Bronchial epithelial cell (primary cell): ENCODE data around the gene ASXL2. TPM values are rescaled to one million over a fixed set of nuclear protein-coding genes. Genes with fewer than 3 reads are reported as not detected.

ENCODE experiments used
- DNase-seq: peaks from one replicate; pipeline ENCODE4 v3.0.0-alpha.2; 2010; ENCODE audit warnings: low read depth
- FAIRE-seq: peaks from 2 replicates; lab custom pipeline; 2011; peaks lifted over from hg19 to GRCh38; lab: Jason Lieb, UNC
- H3K27me3 ChIP-seq: 2 replicates; pipeline ENCODE4 v1.5.1; 2011; ENCODE audit warnings: low read length; ENCODE audit not compliant: control insufficient read depth, insufficient read depth
- H3K36me3 ChIP-seq: 2 replicates; pipeline ENCODE4 v1.5.1; 2011; ENCODE audit warnings: low read length; ENCODE audit not compliant: control insufficient read depth, insufficient read depth
- H3K4me3 ChIP-seq: 2 replicates; pipeline ENCODE4 v1.5.1; 2011; ENCODE audit warnings: mild to moderate bottlenecking, low read depth, low read length, control low read depth
- CTCF ChIP-seq: IDR thresholded peaks from 2 replicates; pipeline ENCODE4 v1.5.1; 2011; ENCODE audit warnings: mild to moderate bottlenecking, moderate library complexity, low read length, control low read depth, inconsistent platforms; ENCODE audit not compliant: insufficient read depth, severe bottlenecking
- total RNA-seq: library from RNA; depleted of rRNA; stranded (reverse); fragments of >200 nt; gene quantifications from 2 replicates; pipeline ENCODE4 v1.2.1, GENCODE V29; 2014

ASXL2 gene
- total RNA-seq, 1 donor from 2014 or later = 4.2 TPM

GRCh38 chr2:25692737-25693445 is 185.4 kb downstream of the ASXL2 start:
- H3K27me3 ChIP-seq = no peaks in the 10 kb centered on the region
- H3K4me3 ChIP-seq = no peak overlapping the region
- DNase-seq (no peak), FAIRE-seq (no peak)
- no peak for TF ChIP-seq CTCF
- H3K36me3 ChIP-seq = no peaks in the 10 kb centered on the region

GRCh38 chr2:25692143-25692542 is 186.1 kb downstream of the ASXL2 start:
- no peak for TF ChIP-seq CTCF
- Histone ChIP-seq H3K4me3 (no peak overlapping the region), H3K36me3 (no peaks in the 10 kb centered on the region), H3K27me3 (no peaks in the 10 kb centered on the region)
- DNase-seq (no peak), FAIRE-seq (no peak)

- Histone ChIP-seq H3K36me3 (no peaks in the 10 kb centered on the region), H3K4me3 (no peak overlapping the region), H3K27me3 (no peaks in the 10 kb centered on the region)
- no peak for DNase-seq
- FAIRE-seq = no peak
- TF ChIP-seq CTCF = no peak
Measured at GRCh38 chr2:25690058-25690457, 188.2 kb downstream of the ASXL2 start.

GRCh38 chr2:25688236-25688635 is 190.1 kb downstream of the ASXL2 start:
- H3K4me3 ChIP-seq = no peak overlapping the region
- no peak for DNase-seq
- H3K36me3 ChIP-seq = no peaks in the 10 kb centered on the region
- no peak for TF ChIP-seq CTCF
- FAIRE-seq = no peak
- no peaks in the 10 kb centered on the region for H3K27me3 ChIP-seq

- Histone ChIP-seq H3K27me3 (no peaks in the 10 kb centered on the region), H3K36me3 (no peaks in the 10 kb centered on the region), H3K4me3 (no peak overlapping the region)
- TF ChIP-seq CTCF = no peak
- FAIRE-seq (no peak), DNase-seq (no peak)
Measured at GRCh38 chr2:25685741-25686140, 192.5 kb downstream of the ASXL2 start.
